ENCODE results near the gene HRAS. TPM values are rescaled to one million over a fixed set of nuclear protein-coding genes. Genes with fewer than 3 reads are reported as not detected.
A peak's percentile ranks its signal among the peaks of the same experiment; 100 is the strongest.

The HRAS gene
- total and polyA plus RNA-seq, 5 experiments from 2014 or later, result 8.6 to 40.7 (median 26.7) TPM

DNA sequence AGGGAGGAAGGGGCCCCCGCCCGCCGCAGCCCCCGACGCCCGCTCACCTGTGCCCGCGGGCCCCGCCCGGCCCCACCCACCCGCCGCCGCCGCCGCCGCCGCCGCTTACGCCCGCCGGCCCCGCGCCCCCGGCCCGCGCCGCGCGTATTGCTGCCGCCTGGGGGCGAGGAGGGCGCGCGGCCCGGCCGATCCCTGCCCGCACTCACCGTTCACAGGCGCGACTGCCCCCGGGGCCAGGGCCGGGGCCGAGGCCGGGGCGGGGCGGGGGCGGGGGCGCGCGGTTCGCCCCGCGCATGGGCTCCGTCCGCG, 212 bp downstream of the HRAS start:
- ATAC-seq (peak; percentile 16 to 20), DNase-seq (peak in 1 of 10 donors; percentile 60)
- Mint-ChIP-seq H3K9me3 (no peaks in the 10 kb centered on the region), H3K4me1 (peaks cover 2 to 25% (median 18%) of the 10 kb centered on the region in 4 donors), H3K36me3 (peaks cover 0 to 12% (median 0%) of the 10 kb centered on the region in 3 donors), H3K27ac (no peak overlapping the region), H3K4me3 (peak overlapping the region in 1 of 10 donors; percentile 85), H3K27me3 (no peaks in the 10 kb centered on the region)
- POLR2A ChIA-PET, result interaction anchor here (0.8 to 5.5 kb wide), 15 partner anchors 9 to 328 kb away, joined by 3 to 42 read pairs (median 4); partner anchors contain the start of genes BET1L, PNPLA2, RIC8A and RNH1

DNA sequence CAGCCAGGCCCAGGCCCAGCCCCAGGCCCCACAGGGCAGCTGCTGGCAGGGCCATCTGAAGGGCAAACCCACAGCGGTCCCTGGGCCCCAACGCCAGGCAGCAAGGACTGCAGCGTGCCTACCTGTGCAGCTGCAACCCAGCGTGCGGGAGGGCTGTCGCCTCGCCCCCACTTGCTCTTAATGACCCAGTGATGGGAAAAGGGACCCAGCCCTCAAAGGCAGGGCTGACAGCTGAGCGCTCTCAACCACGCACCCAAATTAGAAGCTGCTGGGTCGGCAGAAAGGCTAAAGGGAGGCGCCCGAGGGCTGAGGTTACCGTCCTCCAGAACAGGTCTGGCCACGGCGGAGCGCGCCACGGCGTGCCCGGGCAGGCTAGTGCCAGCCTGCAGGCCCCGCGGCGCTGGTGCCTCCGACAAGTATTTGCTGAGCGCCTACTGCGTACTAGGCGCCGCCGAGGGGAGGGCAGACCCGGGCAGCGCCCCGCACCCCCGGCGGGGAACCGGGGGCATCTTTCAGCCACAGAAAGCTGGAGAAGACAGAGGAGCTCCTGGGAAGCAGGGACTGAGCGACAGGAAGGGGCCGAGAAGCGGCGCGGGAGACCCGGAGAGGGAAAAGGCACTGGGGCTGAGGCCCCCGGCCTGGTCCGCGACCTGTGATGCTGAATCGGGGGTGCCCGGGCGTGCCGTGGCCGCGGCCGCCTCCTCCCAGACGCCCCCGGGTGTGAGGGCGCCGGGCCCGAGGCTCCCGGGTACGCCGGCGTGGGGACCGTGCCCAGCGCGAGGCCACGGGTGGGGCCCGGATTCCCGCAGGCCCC, 773 bp downstream of the HRAS start:
- ATAC-seq (peak; percentile 0 to 6), DNase-seq (peak in 4 of 10 donors; percentile 28 to 40 (median 34))
- Mint-ChIP-seq H3K9me3 (no peaks in the 10 kb centered on the region), H3K27ac (peak overlapping the region in 3 of 10 donors; percentile 52 to 83 (median 79)), H3K4me1 (peaks cover 2 to 25% (median 18%) of the 10 kb centered on the region in 4 donors), H3K4me3 (peak overlapping the region; percentile 50 to 88 (median 73)), H3K36me3 (peaks cover 0 to 13% (median 0%) of the 10 kb centered on the region in 3 donors), H3K27me3 (no peaks in the 10 kb centered on the region)
- POLR2A ChIA-PET, result interaction anchor here (1.1 to 5.5 kb wide), 6 partner anchors 16 to 327 kb away, joined by 3 to 42 read pairs (median 6); partner anchors contain the start of genes BET1L, PNPLA2, PTDSS2 and RIC8A

DNA sequence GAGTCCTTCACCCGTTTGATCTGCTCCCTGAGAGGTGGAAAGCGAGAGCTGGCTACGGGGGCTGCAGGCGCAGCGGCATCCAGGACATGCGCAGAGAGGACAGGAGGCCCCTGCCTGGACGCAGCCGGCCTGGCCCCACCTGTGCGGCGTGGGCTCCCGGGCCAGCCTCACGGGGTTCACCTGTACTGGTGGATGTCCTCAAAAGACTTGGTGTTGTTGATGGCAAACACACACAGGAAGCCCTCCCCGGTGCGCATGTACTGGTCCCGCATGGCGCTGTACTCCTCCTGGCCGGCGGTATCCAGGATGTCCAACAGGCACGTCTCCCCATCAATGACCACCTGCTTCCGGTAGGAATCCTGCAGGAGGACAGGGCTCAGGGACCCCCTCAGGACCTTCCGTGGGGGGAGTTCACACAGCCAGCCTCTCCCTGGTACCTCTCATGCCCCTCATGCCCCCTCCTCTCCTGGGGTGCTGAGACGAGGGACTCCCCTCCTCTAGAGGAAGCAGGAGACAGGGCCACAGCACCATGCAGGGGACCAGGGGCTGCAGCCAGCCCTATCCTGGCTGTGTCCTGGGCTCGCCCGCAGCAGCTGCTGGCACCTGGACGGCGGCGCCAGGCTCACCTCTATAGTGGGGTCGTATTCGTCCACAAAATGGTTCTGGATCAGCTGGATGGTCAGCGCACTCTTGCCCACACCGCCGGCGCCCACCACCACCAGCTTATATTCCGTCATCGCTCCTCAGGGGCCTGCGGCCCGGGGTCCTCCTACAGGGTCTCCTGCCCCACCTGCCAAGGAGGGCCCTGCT, 1.6 kb downstream of the HRAS start:
- ATAC-seq (no peak), DNase-seq (no peak)
- Mint-ChIP-seq H3K4me3 (peak overlapping the region in 8 of 10 donors; percentile 16 to 88 (median 64)), H3K4me1 (peaks cover 2 to 23% (median 18%) of the 10 kb centered on the region in 4 donors), H3K9me3 (no peaks in the 10 kb centered on the region), H3K36me3 (peaks cover 0 to 13% (median 0%) of the 10 kb centered on the region in 3 donors), H3K27ac (peak overlapping the region in 2 of 10 donors; percentile 20 to 49), H3K27me3 (no peaks in the 10 kb centered on the region)
- POLR2A ChIA-PET, result interaction anchor here (1.1 to 5.5 kb wide), 5 partner anchors 15 to 327 kb away, joined by 3 to 42 read pairs (median 7); partner anchors contain the start of genes BET1L, PTDSS2, RIC8A and RNH1

DNA sequence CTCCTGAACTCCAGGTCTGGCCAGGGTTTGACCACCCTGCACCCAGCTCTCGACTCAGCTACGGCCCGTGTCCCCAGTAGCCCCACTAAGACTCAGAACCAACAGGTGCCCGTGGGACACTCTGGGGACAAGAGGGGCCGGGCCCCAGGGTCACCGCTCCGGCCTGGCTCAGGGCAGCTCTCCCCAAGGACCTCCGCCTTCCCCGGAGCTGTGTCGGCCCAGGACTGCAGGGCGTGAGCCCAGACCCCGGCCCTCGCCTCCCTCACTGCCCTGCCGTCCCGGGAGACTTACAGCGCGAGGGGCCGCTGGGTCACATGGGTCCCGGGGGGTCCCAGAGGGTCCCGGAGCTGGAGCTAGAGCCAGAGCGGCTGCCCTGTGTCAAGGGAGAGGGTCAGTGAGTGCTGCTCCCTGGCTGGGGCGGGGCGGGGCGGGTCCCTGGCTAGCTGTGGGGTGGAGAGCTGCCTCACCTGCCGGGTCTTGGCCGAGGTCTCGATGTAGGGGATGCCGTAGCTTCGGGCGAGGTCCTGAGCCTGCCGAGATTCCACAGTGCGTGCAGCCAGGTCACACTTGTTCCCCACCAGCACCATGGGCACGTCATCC, 2.3 kb downstream of the HRAS start:
- H3K9me3 Mint-ChIP-seq, result no peaks in the 10 kb centered on the region
- no peak overlapping the region for H3K27ac Mint-ChIP-seq
- H3K27me3 Mint-ChIP-seq, result no peaks in the 10 kb centered on the region
- peaks cover 0 to 13% (median 0%) of the 10 kb centered on the region in 3 donors for H3K36me3 Mint-ChIP-seq
- H3K4me1 Mint-ChIP-seq, result peaks cover 2 to 17% (median 14%) of the 10 kb centered on the region in 4 donors
- DNase-seq, result no peak
- peak overlapping the region in 3 of 10 donors; percentile 10 to 63 (median 30) for H3K4me3 Mint-ChIP-seq
- ATAC-seq, result no peak
- POLR2A ChIA-PET, result interaction anchor here (0.9 to 5.5 kb wide), 3 partner anchors 14 to 79 kb away, joined by 3 to 42 read pairs (median 7); partner anchors contain the start of gene RNH1

DNA sequence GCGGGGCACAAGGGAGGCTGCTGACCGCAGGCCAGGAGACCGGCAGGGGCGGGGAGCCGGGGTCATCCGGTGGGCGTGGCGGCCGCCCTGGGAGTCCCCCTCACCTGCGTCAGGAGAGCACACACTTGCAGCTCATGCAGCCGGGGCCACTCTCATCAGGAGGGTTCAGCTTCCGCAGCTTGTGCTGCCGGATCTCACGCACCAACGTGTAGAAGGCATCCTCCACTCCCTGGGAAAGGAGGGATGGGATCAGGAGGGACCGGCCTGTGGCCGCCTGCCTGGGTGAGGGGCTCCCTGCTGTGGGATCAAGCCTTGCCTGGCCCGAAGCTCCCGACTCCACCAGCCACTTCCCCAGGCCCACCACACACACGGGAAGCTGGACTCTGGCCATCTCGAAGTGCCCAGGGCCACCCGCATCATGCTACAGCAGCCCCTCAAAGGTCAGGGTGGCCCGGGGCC, 2.8 kb downstream of the HRAS start:
- Mint-ChIP-seq H3K9me3 (no peaks in the 10 kb centered on the region), H3K36me3 (peaks cover 0 to 13% (median 0%) of the 10 kb centered on the region in 3 donors), H3K27me3 (no peaks in the 10 kb centered on the region), H3K4me1 (peaks cover 2 to 13% (median 9%) of the 10 kb centered on the region in 4 donors), H3K4me3 (no peak overlapping the region), H3K27ac (no peak overlapping the region)
- DNase-seq (no peak), ATAC-seq (no peak)
- POLR2A ChIA-PET, result interaction anchor here (0.9 to 5.5 kb wide), 2 partner anchors 27 to 80 kb away, joined by 3 to 42 read pairs; partner anchors contain the start of gene RNH1

DNA sequence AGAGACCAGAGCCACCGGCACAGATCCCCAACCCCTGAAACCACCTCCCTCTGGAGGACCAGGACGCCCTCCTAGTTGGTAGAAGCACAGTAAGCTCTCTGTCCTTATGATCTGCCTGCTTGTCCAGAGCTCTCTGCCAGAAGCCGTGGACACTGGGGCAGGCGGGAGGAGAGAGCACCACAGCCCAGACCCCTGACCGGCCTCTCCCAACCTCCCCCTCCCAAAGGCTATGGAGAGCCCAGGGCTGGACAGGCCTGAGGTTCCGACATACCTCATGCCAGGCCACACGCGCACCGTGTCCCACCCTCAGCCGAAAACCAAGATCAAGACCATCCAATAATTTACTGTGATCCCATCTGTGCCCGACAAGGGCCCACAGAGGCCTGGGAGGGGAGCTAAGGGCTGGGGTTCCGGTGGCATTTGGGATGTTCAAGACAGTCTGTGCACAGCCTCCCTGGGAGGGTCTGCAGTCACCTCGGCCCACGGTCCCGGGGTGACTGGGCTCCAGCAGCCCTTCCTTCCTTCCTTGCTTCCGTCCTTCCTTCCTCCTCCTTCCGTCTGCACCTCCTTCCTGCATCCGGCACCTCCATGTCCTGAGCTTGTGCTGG, 3.4 kb downstream of the HRAS start:
- H3K9me3 Mint-ChIP-seq, result no peaks in the 10 kb centered on the region
- peaks cover 2 to 10% (median 6%) of the 10 kb centered on the region in 4 donors for H3K4me1 Mint-ChIP-seq
- H3K36me3 Mint-ChIP-seq, result peaks cover 0 to 13% (median 0%) of the 10 kb centered on the region in 3 donors
- H3K27me3 Mint-ChIP-seq, result no peaks in the 10 kb centered on the region
- ATAC-seq (no peak), DNase-seq (no peak)
- POLR2A ChIA-PET, result interaction anchor here (5.5 kb wide), 1 partner anchor 26 kb away, joined by 42 read pairs; the partner anchor contains the start of gene RNH1
- peak overlapping the region in 1 of 10 donors; percentile 52 for H3K27ac Mint-ChIP-seq
- H3K4me3 Mint-ChIP-seq, result peak overlapping the region in 3 of 10 donors; percentile 6 to 21 (median 15)

DNA sequence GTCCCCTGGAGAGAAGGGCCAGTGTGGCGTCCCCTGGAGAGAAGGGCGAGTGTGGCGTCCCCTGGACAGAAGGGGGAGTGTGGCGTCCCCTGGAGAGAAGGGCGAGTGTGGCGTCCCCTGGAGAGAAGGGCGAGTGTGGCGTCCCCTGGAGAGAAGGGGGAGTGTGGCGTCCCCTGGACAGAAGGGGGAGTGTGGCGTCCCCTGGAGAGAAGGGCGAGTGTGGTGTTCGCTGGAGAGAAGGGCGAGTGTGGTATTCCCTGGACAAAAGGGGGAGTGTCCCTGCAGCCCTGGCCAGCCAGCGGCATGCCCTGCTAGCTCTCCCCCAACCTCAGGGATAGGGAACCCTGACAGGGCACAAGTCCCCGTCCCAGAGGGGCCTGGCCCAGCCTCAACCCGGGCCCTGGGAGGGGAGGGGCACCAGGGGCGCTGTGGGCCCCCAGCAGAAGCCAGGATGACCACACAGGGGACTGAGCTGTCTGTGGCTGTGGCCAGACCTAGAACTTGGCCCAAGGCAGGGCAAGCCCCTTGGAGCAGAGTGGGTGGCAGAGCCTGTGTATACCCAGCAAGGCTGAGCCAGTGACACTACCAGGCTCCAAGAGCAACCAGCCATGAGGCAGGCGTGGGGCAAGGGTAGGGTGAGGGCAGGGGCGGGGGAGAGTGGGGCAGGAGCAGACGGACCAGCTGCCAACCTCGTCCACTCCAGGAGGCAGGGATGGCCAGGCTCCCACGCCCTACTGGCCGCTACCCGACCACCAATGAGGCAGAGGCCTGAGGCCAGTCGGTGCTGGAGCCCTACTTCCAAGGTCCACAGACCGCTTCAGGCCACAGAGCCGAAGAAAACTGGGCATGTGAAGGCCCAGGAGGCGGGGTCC, 4.2 kb downstream of the HRAS start:
- POLR2A ChIA-PET, result no interaction called here
- no peaks in the 10 kb centered on the region for H3K27me3 Mint-ChIP-seq
- H3K4me1 Mint-ChIP-seq, result peaks cover 2 to 6% (median 3%) of the 10 kb centered on the region in 4 donors
- H3K9me3 Mint-ChIP-seq, result no peaks in the 10 kb centered on the region
- H3K4me3 Mint-ChIP-seq, result no peak overlapping the region
- ATAC-seq (no peak), DNase-seq (no peak)
- H3K36me3 Mint-ChIP-seq, result peaks cover 0 to 13% (median 0%) of the 10 kb centered on the region in 3 donors
- no peak overlapping the region for H3K27ac Mint-ChIP-seq

DNA sequence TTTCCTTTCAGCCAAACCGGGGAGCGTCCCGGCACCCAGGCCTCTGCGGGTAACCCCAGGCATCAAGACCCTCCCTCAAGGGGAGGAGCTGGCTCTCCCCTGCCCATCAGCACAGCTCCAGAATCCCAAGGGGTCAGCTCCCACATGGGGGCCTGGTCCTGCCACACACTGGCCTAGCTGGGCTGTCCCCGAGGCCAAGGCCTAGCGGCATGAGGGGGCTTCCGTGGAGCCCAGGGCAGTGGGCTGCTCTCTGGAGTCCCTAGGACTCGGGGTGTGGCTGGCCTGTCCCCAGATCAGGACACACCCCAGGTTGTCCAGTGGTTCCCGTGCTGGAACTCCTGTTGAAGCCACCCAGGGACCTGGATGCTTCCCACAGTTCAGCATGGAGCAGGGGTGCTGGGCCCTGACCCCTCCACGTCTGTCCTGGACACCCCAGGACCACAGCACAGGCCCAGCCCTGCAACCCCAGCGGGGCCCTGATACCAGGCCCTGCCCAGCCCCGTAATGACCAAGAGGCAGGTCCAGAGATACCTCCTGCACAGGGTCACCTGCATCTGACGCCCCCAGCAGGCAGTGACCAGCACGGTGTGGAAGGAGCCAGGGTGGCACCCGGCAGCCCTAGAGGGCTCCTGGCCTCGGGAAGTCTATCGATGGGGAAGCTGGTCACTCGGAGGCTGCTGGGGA, 5.5 kb downstream of the HRAS start:
- no peak overlapping the region for H3K27ac Mint-ChIP-seq
- H3K4me1 Mint-ChIP-seq, result peaks cover 0 to 5% (median 0%) of the 10 kb centered on the region in 4 donors
- DNase-seq (no peak), ATAC-seq (no peak)
- peaks cover 0 to 2% (median 0%) of the 10 kb centered on the region in 5 donors for H3K27me3 Mint-ChIP-seq
- peaks cover 0 to 13% (median 0%) of the 10 kb centered on the region in 3 donors for H3K36me3 Mint-ChIP-seq
- no peaks in the 10 kb centered on the region for H3K9me3 Mint-ChIP-seq
- no peak overlapping the region for H3K4me3 Mint-ChIP-seq
- POLR2A ChIA-PET, result no interaction called here

DNA sequence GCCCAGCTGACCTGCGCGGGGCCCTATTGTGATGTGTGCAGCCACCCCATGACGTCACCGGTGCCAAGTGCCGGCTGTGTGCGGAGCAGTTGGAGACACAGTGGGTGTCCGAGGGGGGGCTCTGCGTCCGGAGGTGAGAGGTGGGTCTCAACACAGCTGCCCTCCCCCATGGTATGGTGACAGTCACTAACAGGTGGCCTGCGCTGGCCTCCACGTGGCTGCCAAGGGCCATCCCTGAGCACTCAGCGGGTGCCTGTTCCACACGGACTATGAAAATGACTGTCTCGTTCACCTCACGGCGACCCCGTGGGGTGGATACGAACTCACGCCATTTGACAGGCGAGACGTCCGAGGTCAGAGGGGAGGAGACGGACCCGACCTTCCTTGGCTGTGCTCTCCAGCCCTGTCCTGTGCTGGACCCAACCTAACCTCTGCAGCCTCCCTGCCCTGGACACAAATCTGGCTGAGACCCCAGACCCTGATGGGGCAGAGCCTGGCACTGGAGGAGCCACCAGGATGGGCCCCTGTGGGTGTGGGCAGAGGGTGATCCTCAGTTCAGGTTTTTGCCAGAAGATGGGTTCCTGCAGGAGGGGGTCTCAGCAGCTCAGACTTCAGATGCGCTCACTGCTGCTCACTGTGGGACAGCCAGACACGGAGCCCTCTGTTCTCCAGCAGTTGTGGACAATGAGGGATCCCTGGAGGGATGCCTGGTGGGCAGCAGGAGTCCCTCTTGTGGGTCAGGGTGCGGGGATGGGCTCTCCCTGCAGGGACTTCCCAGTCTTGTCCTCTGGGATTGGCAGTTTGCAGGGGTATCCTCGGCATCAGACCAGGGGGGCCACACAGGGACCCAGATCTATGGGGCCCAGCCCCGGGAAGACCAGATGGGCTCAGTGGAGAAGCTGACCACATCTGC, 6.3 kb downstream of the HRAS start:
- DNase-seq, result no peak
- peaks cover 0 to 2% (median 0%) of the 10 kb centered on the region in 5 donors for H3K27me3 Mint-ChIP-seq
- POLR2A ChIA-PET, result interaction anchor here (1.1 kb wide), 1 partner anchor 11 kb away, joined by 3 read pairs; no protein-coding TSS in a partner anchor
- peak overlapping the region in 1 of 10 donors; percentile 52 for H3K27ac Mint-ChIP-seq
- ATAC-seq, result no peak
- no peak overlapping the region for H3K4me3 Mint-ChIP-seq
- no peaks in the 10 kb centered on the region for H3K9me3 Mint-ChIP-seq
- H3K4me1 Mint-ChIP-seq, result peaks cover 0 to 4% (median under 1%) of the 10 kb centered on the region in 4 donors
- H3K36me3 Mint-ChIP-seq, result peaks cover 0 to 13% (median 0%) of the 10 kb centered on the region in 3 donors

All from naive thymus-derived CD8-positive, alpha-beta T cell (primary cell).